ENCODE data around the gene FUT8.

- TF ChIP-seq ARNTL (CRISPR knock-in tag; IDR thresholded peaks at IDR 0.05; ENCODE audit: borderline replicate concordance, low read depth): no peak
- TF ChIP-seq ISL1 (CRISPR knock-in tag; IDR thresholded peaks at IDR 0.05): no peak
- TF ChIP-seq RARB (CRISPR knock-in tag; IDR thresholded peaks at IDR 0.05): no peak
These were observed 378.9 kb downstream of the FUT8 start for GRCh38 chr14:65791191-65791981.
